ENCODE measurements around the gene PCSK6.

Gene PCSK6

GRCh38 chr15:101517504-101517903 is 28.0 kb upstream of the PCSK6 start:
- H3K4me3 ChIP-seq (ENCODE audit: control insufficient read depth, low read depth, low read length): no peak overlapping the region
- TF ChIP-seq CTCF (IDR thresholded peaks at IDR 0.05; ENCODE audit: control insufficient read depth, insufficient read depth, low read depth, low read length, missing control alignments): no peak
- no peak for DNase-seq (ENCODE audit: low read depth)

GRCh38 chr15:101514318-101514717 is 24.8 kb upstream of the PCSK6 start:
- no peak for DNase-seq (ENCODE audit: low read depth)
- no peak for TF ChIP-seq CTCF (IDR thresholded peaks at IDR 0.05; ENCODE audit: control insufficient read depth, insufficient read depth, low read depth, low read length, missing control alignments)
- H3K4me3 ChIP-seq (ENCODE audit: control insufficient read depth, low read depth, low read length): no peak overlapping the region

DNA sequence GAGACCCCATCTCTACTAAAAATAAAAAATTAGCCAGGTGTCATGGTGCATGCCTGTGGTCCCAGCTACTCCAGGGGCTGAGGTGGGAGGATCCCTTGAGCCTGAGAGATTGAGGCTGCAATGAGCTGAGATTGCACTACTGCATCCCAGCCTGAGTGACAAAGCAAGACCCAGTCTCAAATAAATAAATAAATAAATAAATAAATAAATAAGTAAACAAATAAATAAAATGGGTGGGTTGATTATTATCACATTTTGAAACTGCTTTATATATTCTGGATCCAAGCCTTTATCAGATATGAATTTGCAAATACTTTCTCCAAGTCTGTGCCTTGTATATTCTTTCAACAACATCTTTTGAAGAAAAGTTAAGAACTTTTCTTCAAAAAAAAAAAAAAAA is 22.2 kb upstream of the PCSK6 start:
- no peak for DNase-seq (ENCODE audit: low read depth)
- TF ChIP-seq CTCF (IDR thresholded peaks at IDR 0.05; ENCODE audit: control insufficient read depth, insufficient read depth, low read depth, low read length, missing control alignments): no peak
- no peak overlapping the region for H3K4me3 ChIP-seq (ENCODE audit: control insufficient read depth, low read depth, low read length)

DNA sequence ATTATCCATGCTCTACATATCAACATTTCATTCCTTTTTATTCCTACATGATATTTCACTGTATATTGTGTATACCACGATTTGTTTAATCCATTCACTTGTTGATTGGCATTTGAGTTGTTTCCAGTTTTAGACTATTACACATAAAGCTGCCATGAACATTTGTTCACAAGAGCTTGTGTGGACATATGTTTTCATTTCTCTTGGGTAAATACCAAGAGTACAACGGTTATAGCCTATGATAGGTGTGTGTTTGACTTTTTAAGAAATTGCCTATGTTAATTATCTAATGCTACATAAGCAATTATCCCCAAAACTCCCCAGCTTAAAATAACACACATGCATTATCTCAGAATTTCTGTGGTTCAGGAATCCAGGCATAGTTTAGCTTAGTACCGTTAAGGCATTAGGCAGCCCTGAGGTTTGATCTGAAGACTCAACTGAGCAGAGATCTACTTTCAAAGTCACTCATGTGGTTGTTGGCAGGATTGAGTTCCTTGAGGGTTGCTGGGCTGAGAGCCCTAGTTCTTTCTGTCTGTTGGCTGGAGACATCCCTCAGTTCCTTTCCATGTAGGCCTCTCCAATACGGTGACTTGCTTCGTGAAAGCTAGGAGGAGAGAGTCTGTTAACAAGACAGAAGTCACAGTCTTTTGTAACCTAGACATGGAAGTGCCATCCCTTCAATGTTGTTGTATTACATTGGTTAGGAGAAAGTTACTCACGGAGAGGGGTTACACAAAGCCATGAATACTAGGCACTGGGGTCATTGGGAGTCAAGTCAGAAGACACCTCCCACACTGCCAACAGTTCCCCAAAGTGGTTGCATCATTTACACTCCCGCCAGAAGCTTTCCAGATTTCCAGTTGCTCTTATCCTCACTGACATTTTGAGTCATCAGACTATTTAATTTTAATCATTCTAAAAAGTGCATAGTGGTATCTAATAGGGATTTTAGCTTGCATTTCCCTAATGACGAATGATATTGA is 21.0 kb upstream of the PCSK6 start:
- no peak for DNase-seq (ENCODE audit: low read depth)
- H3K4me3 ChIP-seq (ENCODE audit: control insufficient read depth, low read depth, low read length): no peak overlapping the region
- TF ChIP-seq CTCF (IDR thresholded peaks at IDR 0.05; ENCODE audit: control insufficient read depth, insufficient read depth, low read depth, low read length, missing control alignments): no peak

DNA sequence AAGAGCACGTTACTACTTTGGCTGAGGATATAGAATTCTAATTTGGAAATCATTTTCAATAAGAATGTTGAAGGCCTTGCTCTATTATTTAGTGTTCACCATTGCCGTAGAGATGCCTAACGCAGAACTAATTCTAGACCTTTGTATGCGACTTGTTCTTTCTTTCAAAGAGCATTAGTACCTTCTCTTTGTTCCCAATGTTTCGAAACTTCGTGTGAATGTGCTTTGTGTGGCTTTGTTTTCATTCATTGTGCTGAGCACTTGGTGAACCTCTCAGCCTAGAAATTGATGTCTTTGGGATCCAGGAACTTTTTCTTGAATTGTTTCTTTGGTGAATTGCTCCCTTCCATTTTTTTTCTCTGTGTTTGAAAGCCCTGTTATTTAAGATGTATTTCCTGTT is 19.8 kb upstream of the PCSK6 start:
- no peak overlapping the region for H3K4me3 ChIP-seq (ENCODE audit: control insufficient read depth, low read depth, low read length)
- TF ChIP-seq CTCF (IDR thresholded peaks at IDR 0.05; ENCODE audit: control insufficient read depth, insufficient read depth, low read depth, low read length, missing control alignments): no peak
- no peak for DNase-seq (ENCODE audit: low read depth)

DNA sequence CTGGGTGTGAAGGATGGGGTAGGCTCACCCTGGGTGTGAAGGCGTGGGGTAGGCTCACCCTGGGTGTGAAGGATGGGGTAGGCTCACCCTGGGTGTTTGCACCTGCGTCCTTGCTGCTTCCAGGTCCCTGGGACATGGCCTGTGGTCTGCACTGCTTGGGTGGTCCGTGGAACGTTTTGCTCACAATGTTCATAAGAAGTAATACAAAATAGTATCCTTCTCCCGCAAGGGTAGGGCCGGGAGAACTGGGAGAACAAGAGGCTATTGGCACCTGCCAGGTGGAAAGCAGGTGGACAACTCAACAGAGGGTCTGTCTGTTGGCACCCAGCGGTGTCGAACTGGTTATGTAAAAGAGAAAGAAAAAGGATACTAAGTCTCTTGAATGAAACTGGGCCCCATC is 17.0 kb upstream of the PCSK6 start:
- no peak overlapping the region for H3K4me3 ChIP-seq (ENCODE audit: control insufficient read depth, low read depth, low read length)
- TF ChIP-seq CTCF (IDR thresholded peaks at IDR 0.05; ENCODE audit: control insufficient read depth, insufficient read depth, low read depth, low read length, missing control alignments): no peak
- DNase-seq (ENCODE audit: low read depth): no peak
